ENCODE measurements around the gene TCF4. TPM values are rescaled to one million over a fixed set of nuclear protein-coding genes. Genes with fewer than 3 reads are reported as not detected.

Gene TCF4
- total RNA-seq, 2 donors from 2014 or later = 31.6 to 34.0 TPM

GRCh38 chr18:55262021-55262560, 325.9 kb downstream of the TCF4 start:
- intact Hi-C loops (cut with DNase I) = no loop called here
- no peaks in the 10 kb centered on the region for H3K9me3 ChIP-seq
- DNase-seq = no peak
- TF ChIP-seq CTCF (IDR thresholded peaks at IDR 0.05) (no peak), POLR2A (IDR thresholded peaks at IDR 0.05) (no peak)
- no peaks in the 10 kb centered on the region for H3K4me1 ChIP-seq
- H3K36me3 ChIP-seq (replicated peaks in 1 of 2; ENCODE audit: insufficient read depth in 1 of 2, low read depth in 2 of 2) = no peaks in the 10 kb centered on the region
- H3K27ac ChIP-seq = no peak overlapping the region
- no peak overlapping the region for H3K4me3 ChIP-seq
- no peaks in the 10 kb centered on the region for H3K27me3 ChIP-seq
- ATAC-seq = no peak
- WGBS, 2 donors = 22 to 28% methylated on average over 1 of the region's 1 CpG

- DNase-seq (no peak), ATAC-seq (no peak)
- Histone ChIP-seq H3K4me1 (no peaks in the 10 kb centered on the region), H3K9me3 (no peaks in the 10 kb centered on the region), H3K27ac (no peak overlapping the region), H3K4me3 (no peak overlapping the region), H3K36me3 (replicated peaks in 1 of 2; ENCODE audit: insufficient read depth in 1 of 2, low read depth in 2 of 2) (no peaks in the 10 kb centered on the region), H3K27me3 (no peaks in the 10 kb centered on the region)
- no peak for TF ChIP-seq CTCF (IDR thresholded peaks at IDR 0.05)
- TF ChIP-seq POLR2A (IDR thresholded peaks at IDR 0.05) = no peak
- 86 to 93% methylated on average over 4 of the region's 4 CpGs for WGBS, 2 donors
- intact Hi-C loops (cut with DNase I) = no loop called here
Observed at GRCh38 chr18:55261253-55261652, 326.7 kb downstream of the TCF4 start.

GRCh38 chr18:55258088-55258487, 329.9 kb downstream of the TCF4 start:
- no peaks in the 10 kb centered on the region for H3K9me3 ChIP-seq
- no peak for TF ChIP-seq CTCF (IDR thresholded peaks at IDR 0.05)
- no peak for TF ChIP-seq POLR2A (IDR thresholded peaks at IDR 0.05)
- intact Hi-C loops (cut with DNase I) = no loop called here
- DNase-seq (no peak), ATAC-seq (no peak)
- no peaks in the 10 kb centered on the region for H3K36me3 ChIP-seq (replicated peaks in 1 of 2; ENCODE audit: insufficient read depth in 1 of 2, low read depth in 2 of 2)
- H3K27ac ChIP-seq = no peak overlapping the region
- no peak overlapping the region for H3K4me3 ChIP-seq
- H3K4me1 ChIP-seq = no peaks in the 10 kb centered on the region
- 87 to 88% methylated on average over 4 of the region's 4 CpGs for WGBS, 2 donors
- no peaks in the 10 kb centered on the region for H3K27me3 ChIP-seq

GRCh38 chr18:55256929-55257289, 331.1 kb downstream of the TCF4 start:
- Histone ChIP-seq H3K36me3 (replicated peaks in 1 of 2; ENCODE audit: insufficient read depth in 1 of 2, low read depth in 2 of 2) (no peaks in the 10 kb centered on the region), H3K4me1 (no peaks in the 10 kb centered on the region), H3K27ac (no peak overlapping the region), H3K4me3 (no peak overlapping the region), H3K9me3 (no peaks in the 10 kb centered on the region), H3K27me3 (no peaks in the 10 kb centered on the region)
- DNase-seq (no peak), ATAC-seq (no peak)
- intact Hi-C loops (cut with DNase I) = no loop called here
- TF ChIP-seq CTCF (IDR thresholded peaks at IDR 0.05) (no peak), POLR2A (IDR thresholded peaks at IDR 0.05) (no peak)
- 100% methylated on average over 1 of the region's 1 CpG for WGBS, 2 donors

GRCh38 chr18:55256226-55256928, 331.6 kb downstream of the TCF4 start:
- WGBS, 2 donors = 79% methylated on average over 7 of the region's 7 CpGs
- intact Hi-C loops (cut with DNase I) = no loop called here

More at GRCh38 chr18:55256226-55256928, 331.6 kb downstream of the TCF4 start:
- no peaks in the 10 kb centered on the region for H3K27me3 ChIP-seq
- H3K4me1 ChIP-seq = no peaks in the 10 kb centered on the region
- no peak overlapping the region for H3K4me3 ChIP-seq
- TF ChIP-seq POLR2A (IDR thresholded peaks at IDR 0.05) (no peak), CTCF (IDR thresholded peaks at IDR 0.05) (no peak)
- no peaks in the 10 kb centered on the region for H3K36me3 ChIP-seq (replicated peaks in 1 of 2; ENCODE audit: insufficient read depth in 1 of 2, low read depth in 2 of 2)
- DNase-seq (no peak), ATAC-seq (no peak)
- no peaks in the 10 kb centered on the region for H3K9me3 ChIP-seq
- H3K27ac ChIP-seq = no peak overlapping the region
